Measurements from ENCODE around the gene MYH9.
"Not testable (repeated sequence)": the region's sequence is repeated elsewhere in the genome, so short reads cannot be mapped to it uniquely, and the experiment has no call there.

Gene MYH9

GRCh38 chr22:36289948-36290371, 97.8 kb downstream of the MYH9 start:
- DNase-seq: not testable (repeated sequence)

GRCh38 chr22:36289406-36289870, 98.3 kb downstream of the MYH9 start:
- no peak for DNase-seq

- no peak for DNase-seq
Measured at GRCh38 chr22:36288571-36289405, 99.0 kb downstream of the MYH9 start.

GRCh38 chr22:36287881-36288515, 99.8 kb downstream of the MYH9 start:
- DNase-seq: no peak

GRCh38 chr22:36286096-36286957, 101.4 kb downstream of the MYH9 start:
- DNase-seq: peak; percentile 85

- no peak for DNase-seq
Measured at GRCh38 chr22:36285545-36285944, 102.2 kb downstream of the MYH9 start.

GRCh38 chr22:36285017-36285416, 102.8 kb downstream of the MYH9 start:
- no peak for DNase-seq

- DNase-seq: no peak
Measured at GRCh38 chr22:36284171-36284571, 103.6 kb downstream of the MYH9 start.

- no peak for DNase-seq
Measured at GRCh38 chr22:36282328-36282831, 105.4 kb downstream of the MYH9 start.

- no peak for DNase-seq
Measured at GRCh38 chr22:36281781-36282327, 105.9 kb downstream of the MYH9 start.

GRCh38 chr22:36280379-36280778, 107.4 kb downstream of the MYH9 start:
- DNase-seq: no peak

GRCh38 chr22:36279219-36279666, 108.5 kb downstream of the MYH9 start:
- no peak for DNase-seq

GRCh38 chr22:36277482-36278291, 110.1 kb downstream of the MYH9 start:
- no peak for DNase-seq

GRCh38 chr22:36274531-36274930, 113.2 kb downstream of the MYH9 start:
- no peak for DNase-seq

GRCh38 chr22:36271951-36272350, 115.8 kb downstream of the MYH9 start:
- DNase-seq: peak; percentile 9

GRCh38 chr22:36271231-36271630, 116.5 kb downstream of the MYH9 start:
- DNase-seq: peak; percentile 4

GRCh38 chr22:36267896-36268485, 119.8 kb downstream of the MYH9 start:
- DNase-seq: no peak

GRCh38 chr22:36267058-36267457, 120.7 kb downstream of the MYH9 start:
- no peak for DNase-seq

GRCh38 chr22:36263886-36264664, 123.7 kb downstream of the MYH9 start:
- not testable (repeated sequence) for DNase-seq

- DNase-seq: not testable (repeated sequence)
Measured at GRCh38 chr22:36263216-36263673, 124.5 kb downstream of the MYH9 start.

Data from right hindlimb (tissue), 1 donor.